Measurements from ENCODE around the gene ZFHX3. TPM values are rescaled to one million over a fixed set of nuclear protein-coding genes. Genes with fewer than 3 reads are reported as not detected.

Gene ZFHX3
- total and polyA plus RNA-seq, 2 donors (not counting 3 experiments of a cell fraction or from before 2014, with no cell fraction given) = 3.7 to 18.8 TPM

GRCh38 chr16:72805486-72805885 is 242.4 kb downstream of the ZFHX3 start:
- no peaks in the 10 kb centered on the region for H3K9me3 ChIP-seq (replicated peaks; ENCODE audit: control insufficient read depth, insufficient read depth, low read length)
- ChIA-PET POLR2A (no interaction called here), CTCF (interaction anchor here (2.4 kb wide), 1 partner anchor 27 kb away, joined by 11 read pairs; no protein-coding TSS in a partner anchor)
- no TSS peak for BruUV-seq (replicated peaks)
- no peaks in the 10 kb centered on the region for H3K27me3 ChIP-seq (ENCODE audit: control insufficient read depth in 2 of 2, insufficient read depth in 2 of 2, low read length in 2 of 2)
- H3K4me1 ChIP-seq (ENCODE audit: control insufficient read depth, extremely low read depth, insufficient read depth, low read length) = no peaks in the 10 kb centered on the region
- H3K36me3 ChIP-seq (ENCODE audit: control insufficient read depth in 2 of 2, extremely low read depth in 1 of 2, insufficient read depth in 2 of 2, low read length in 2 of 2) = peaks cover 0 to 2% of the 10 kb centered on the region in 2 experiments
- no peaks in the 10 kb centered on the region for H4K20me1 ChIP-seq (replicated peaks; ENCODE audit: control insufficient read depth, extremely low read depth, insufficient read depth, low read length)
- intact Hi-C loops (cut with micrococcal nuclease) (no loop called here), dilution Hi-C loops (cut with MboI; ENCODE audit: extremely low pct_ligation_motif_present, low sequenced_read_pairs) (no loop called here)
- no peak overlapping the region for H3K4me3 ChIP-seq (replicated peaks in 1 of 3; ENCODE audit: insufficient read depth in 1 of 3, low read depth in 1 of 3, low read length in 3 of 3)
- no peak overlapping the region for H3K27ac ChIP-seq (ENCODE audit: insufficient read depth, low read depth, low read length)
- H3K79me2 ChIP-seq (ENCODE audit: control insufficient read depth, insufficient read depth, low read length) = no peaks in the 10 kb centered on the region
- TF ChIP-seq POLR2AphosphoS5 (IDR thresholded peaks at IDR 0.05; ENCODE audit: insufficient read depth, low read depth, low read length) (no peak), FOS (IDR thresholded peaks at IDR 0.05; ENCODE audit: borderline replicate concordance, insufficient read depth, low read length) (no peak), MAX (IDR thresholded peaks at IDR 0.05; ENCODE audit: insufficient read depth, insufficient read length) (no peak), GATA2 (IDR thresholded peaks at IDR 0.05; ENCODE audit: insufficient read depth, insufficient read length, low read depth, low read length) (no peak), CTCF (IDR thresholded peaks at IDR 0.05; ENCODE audit: extremely low read depth in 1 of 2, insufficient read depth in 1 of 2, low read depth in 1 of 2, low read length in 2 of 2) (no peak), POLR2A (IDR thresholded peaks at IDR 0.05; ENCODE audit: low read depth, low read length) (no peak), EZH2 (IDR thresholded peaks at IDR 0.05; ENCODE audit: borderline replicate concordance, low read depth, low read length, severe bottlenecking) (no peak), JUN (IDR thresholded peaks at IDR 0.05; ENCODE audit: borderline replicate concordance, insufficient read depth, insufficient read length, low read depth) (no peak), MYC (IDR thresholded peaks at IDR 0.05; ENCODE audit: low read depth, low read length) (no peak)
- no peaks in the 10 kb centered on the region for H3K9me1 ChIP-seq (replicated peaks; ENCODE audit: control insufficient read depth, extremely low read depth, insufficient read depth, low read length)
- no peak for FAIRE-seq
- H2AFZ ChIP-seq (ENCODE audit: low read depth, low read length) = no peak overlapping the region
- H3K9ac ChIP-seq (replicated peaks; ENCODE audit: extremely low read depth, insufficient read depth, low read length) = no peak overlapping the region
- H3K4me2 ChIP-seq (ENCODE audit: insufficient read depth, low read length) = no peak overlapping the region
- DNase-seq (ENCODE audit: low read depth, low spot score) = no peak

All from endothelial cell of umbilical vein (primary cell).